GM12873 (cell line): ENCODE results near the gene CNTN5.

Experiments used
- CTCF ChIP-seq: IDR thresholded peaks from 2 replicates; pipeline ENCODE4 v1.5.1; 2012; ENCODE audit warnings: low read depth, mild to moderate bottlenecking, moderate library complexity, low read length, control low read depth; ENCODE audit not compliant: insufficient read depth; ENCODE audit errors: missing control alignments

CNTN5 gene

GRCh38 chr11:99630629-99631028 lies 609.9 kb downstream of the CNTN5 start:
- no peak for TF ChIP-seq CTCF

GRCh38 chr11:99631618-99632017 lies 610.9 kb downstream of the CNTN5 start:
- TF ChIP-seq CTCF: no peak

- TF ChIP-seq CTCF: no peak
Observed at GRCh38 chr11:99632969-99633368, 612.2 kb downstream of the CNTN5 start.

GRCh38 chr11:99634581-99634980 lies 613.8 kb downstream of the CNTN5 start:
- TF ChIP-seq CTCF: no peak

- no peak for TF ChIP-seq CTCF
Observed at GRCh38 chr11:99638073-99638553, 617.4 kb downstream of the CNTN5 start.

- no peak for TF ChIP-seq CTCF
Observed at GRCh38 chr11:99640671-99641070, 619.9 kb downstream of the CNTN5 start.

GRCh38 chr11:99645934-99646333 lies 625.2 kb downstream of the CNTN5 start:
- no peak for TF ChIP-seq CTCF
